ENCODE data around the gene LIN28B. TPM values are rescaled to one million over a fixed set of nuclear protein-coding genes. Genes with fewer than 3 reads are reported as not detected.

Gene LIN28B
- total RNA-seq, 6 donors from 2014 or later, result 0.10 to 0.49 TPM; not detected in 4

GRCh38 chr6:105112577-105112976 lies 155.7 kb downstream of the LIN28B start:
- 92 to 95% methylated on average over 1 of the region's 1 CpG for WGBS, 2 donors
- Histone ChIP-seq H3K4me3 (no peak overlapping the region), H3K27me3 (no peaks in the 10 kb centered on the region), H3K9me3 (no peaks in the 10 kb centered on the region), H3K36me3 (no peaks in the 10 kb centered on the region), H3K27ac (no peak overlapping the region), H3K4me1 (no peaks in the 10 kb centered on the region)
- TF ChIP-seq POLR2AphosphoS5 (IDR thresholded peaks at IDR 0.05), result no peak
- no peak for TF ChIP-seq CTCF (IDR thresholded peaks at IDR 0.05)
- no peak for TF ChIP-seq POLR2A (IDR thresholded peaks at IDR 0.05)
- TF ChIP-seq EP300 (IDR thresholded peaks at IDR 0.05), result no peak
- no peak for ATAC-seq (ENCODE audit: low FRiP score in 2 of 2)
- DNase-seq, result no peak

- H3K9me3 ChIP-seq, result no peaks in the 10 kb centered on the region
- no peaks in the 10 kb centered on the region for H3K36me3 ChIP-seq
- H3K27me3 ChIP-seq, result no peaks in the 10 kb centered on the region
- H3K4me1 ChIP-seq, result no peaks in the 10 kb centered on the region
- TF ChIP-seq POLR2AphosphoS5 (IDR thresholded peaks at IDR 0.05), result no peak
- no peak for TF ChIP-seq EP300 (IDR thresholded peaks at IDR 0.05)
- TF ChIP-seq POLR2A (IDR thresholded peaks at IDR 0.05), result no peak
- WGBS, 2 donors, result 83 to 88% methylated on average over 6 of the region's 6 CpGs
- H3K4me3 ChIP-seq, result no peak overlapping the region
- H3K27ac ChIP-seq, result no peak overlapping the region
- DNase-seq, result no peak
- ATAC-seq (ENCODE audit: low FRiP score in 2 of 2), result no peak
Measured at GRCh38 chr6:105113422-105113821, 156.5 kb downstream of the LIN28B start.

GRCh38 chr6:105116150-105116549 lies 159.2 kb downstream of the LIN28B start:
- no peaks in the 10 kb centered on the region for H3K4me1 ChIP-seq
- WGBS, 2 donors, result 80 to 84% methylated on average over 5 of the region's 5 CpGs
- no peak for ATAC-seq (ENCODE audit: low FRiP score in 2 of 2)
- no peaks in the 10 kb centered on the region for H3K9me3 ChIP-seq
- no peak for TF ChIP-seq POLR2AphosphoS5 (IDR thresholded peaks at IDR 0.05)
- no peak for TF ChIP-seq CTCF (IDR thresholded peaks at IDR 0.05)
- no peak for TF ChIP-seq EP300 (IDR thresholded peaks at IDR 0.05)
- no peak for TF ChIP-seq POLR2A (IDR thresholded peaks at IDR 0.05)
- H3K27me3 ChIP-seq, result no peaks in the 10 kb centered on the region
- no peaks in the 10 kb centered on the region for H3K36me3 ChIP-seq
- no peak overlapping the region for H3K4me3 ChIP-seq
- H3K27ac ChIP-seq, result no peak overlapping the region
- DNase-seq, result no peak

- Histone ChIP-seq H3K36me3 (peaks cover 0 to 3% (median 0%) of the 10 kb centered on the region in 4 donors), H3K4me1 (no peaks in the 10 kb centered on the region), H3K27ac (no peak overlapping the region), H3K4me3 (no peak overlapping the region), H3K9me3 (no peaks in the 10 kb centered on the region), H3K27me3 (no peaks in the 10 kb centered on the region)
- ATAC-seq (ENCODE audit: low FRiP score in 2 of 2), result no peak
- TF ChIP-seq CTCF (IDR thresholded peaks at IDR 0.05) (no peak), POLR2AphosphoS5 (IDR thresholded peaks at IDR 0.05) (no peak), EP300 (IDR thresholded peaks at IDR 0.05) (no peak), POLR2A (IDR thresholded peaks at IDR 0.05) (no peak)
- WGBS, 2 donors, result 91 to 95% methylated on average over 5 of the region's 5 CpGs
- DNase-seq, result no peak
Measured at GRCh38 chr6:105120570-105120969, 163.7 kb downstream of the LIN28B start.

- H3K36me3 ChIP-seq, result peaks cover 0 to 3% (median 0%) of the 10 kb centered on the region in 4 donors
- H3K4me1 ChIP-seq, result no peaks in the 10 kb centered on the region
- ATAC-seq (ENCODE audit: low FRiP score in 2 of 2) (no peak), DNase-seq (no peak)
- WGBS, 2 donors, result 73 to 77% methylated on average over 3 of the region's 3 CpGs
- no peaks in the 10 kb centered on the region for H3K9me3 ChIP-seq
- no peak overlapping the region for H3K4me3 ChIP-seq
- no peak overlapping the region for H3K27ac ChIP-seq
- TF ChIP-seq POLR2AphosphoS5 (IDR thresholded peaks at IDR 0.05), result no peak
- TF ChIP-seq CTCF (IDR thresholded peaks at IDR 0.05), result no peak
- no peak for TF ChIP-seq POLR2A (IDR thresholded peaks at IDR 0.05)
- TF ChIP-seq EP300 (IDR thresholded peaks at IDR 0.05), result no peak
- H3K27me3 ChIP-seq, result no peaks in the 10 kb centered on the region
Measured at GRCh38 chr6:105121981-105122380, 165.1 kb downstream of the LIN28B start.
